Measurements from ENCODE around the gene PDCD7. TPM values are rescaled to one million over a fixed set of nuclear protein-coding genes. Genes with fewer than 3 reads are reported as not detected.
"Not testable (repeated sequence)": the region's sequence is repeated elsewhere in the genome, so short reads cannot be mapped to it uniquely, and the experiment has no call there.

PDCD7 gene
- polyA plus RNA-seq, 1 donor, result 19.5 TPM

DNA sequence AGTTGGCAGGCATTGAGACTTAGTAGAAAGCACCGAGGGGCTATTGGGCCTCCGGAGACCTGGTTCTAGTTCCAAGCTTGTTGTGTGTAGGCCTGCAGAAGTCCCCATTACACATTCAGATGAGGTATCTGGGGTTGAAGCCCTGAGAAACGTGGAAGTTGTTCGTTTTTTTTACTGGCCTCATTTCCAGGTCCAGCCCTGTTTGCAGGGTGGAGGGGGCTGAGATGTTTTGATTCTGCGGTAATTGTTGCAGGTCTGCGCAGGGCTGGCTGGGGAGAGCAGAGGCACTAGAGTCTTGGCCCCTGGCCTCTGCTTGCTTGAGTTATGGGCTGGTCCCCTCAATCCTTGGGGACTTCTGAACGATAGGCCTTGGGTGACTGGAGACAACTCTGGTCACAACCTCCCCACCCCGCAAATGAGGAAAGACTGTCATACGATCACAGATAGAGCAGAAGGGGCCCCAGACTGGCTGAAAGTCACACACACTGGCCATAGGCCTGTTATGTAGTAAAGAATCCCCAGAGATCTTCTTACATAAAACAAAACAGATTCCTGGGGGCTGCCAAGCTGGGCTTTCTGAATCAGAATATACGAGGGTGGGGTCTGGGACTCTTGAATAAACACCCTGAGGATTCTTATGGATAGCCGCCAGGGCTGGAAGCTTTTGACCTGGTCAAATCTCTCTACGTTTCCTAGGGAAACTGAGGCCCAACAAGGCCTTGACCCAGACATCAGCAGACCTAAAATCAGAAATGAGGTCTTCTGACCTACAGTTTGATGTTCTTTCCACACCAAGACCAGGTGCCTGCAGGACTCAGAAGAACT, 41.5 kb downstream of the PDCD7 start:
- no peak for DNase-seq (ENCODE audit: low read depth)

- no peak for DNase-seq (ENCODE audit: low read depth)
These were observed 44.3 kb downstream of the PDCD7 start for GRCh38 chr15:65089206-65089824.

GRCh38 chr15:65088643-65089021, 45.0 kb downstream of the PDCD7 start:
- no peak for DNase-seq (ENCODE audit: low read depth)

DNA sequence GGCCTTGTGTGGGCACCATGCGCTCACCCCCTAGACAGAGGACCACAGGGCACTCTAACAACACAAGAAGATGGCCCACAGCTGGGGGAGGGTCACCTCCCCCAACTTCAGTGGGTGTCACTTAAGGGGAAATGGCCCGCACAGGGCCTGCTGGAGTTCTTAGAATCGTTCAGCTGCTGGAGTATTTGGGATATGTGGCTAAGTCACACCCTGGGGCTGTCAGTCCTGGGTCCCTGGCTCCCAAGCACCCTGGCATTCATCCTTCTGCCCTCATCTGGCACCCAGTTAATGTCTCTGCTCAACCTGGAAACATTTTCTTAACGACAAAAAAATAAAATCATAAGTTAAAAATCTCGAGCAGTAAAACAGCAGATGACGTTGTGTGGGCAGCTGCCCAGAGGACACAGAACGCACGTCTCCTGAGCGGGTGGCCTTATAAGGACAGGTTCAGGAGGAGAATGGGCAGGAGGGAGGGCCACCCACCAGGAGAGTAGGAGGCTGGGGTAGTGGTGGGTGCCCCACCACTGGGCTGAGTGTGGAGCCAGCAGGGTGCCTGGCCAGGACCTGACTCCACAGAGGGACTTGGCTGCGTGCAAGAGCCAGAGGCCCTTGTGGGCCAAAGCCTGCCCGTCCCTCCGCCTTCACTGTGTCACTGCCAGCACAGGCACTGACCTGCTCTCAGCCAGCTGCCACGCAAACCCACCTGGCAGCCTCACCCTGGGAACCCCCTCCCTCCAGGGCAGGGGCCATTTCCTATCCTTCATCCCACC, 45.5 kb downstream of the PDCD7 start:
- DNase-seq (ENCODE audit: low read depth), result no peak

GRCh38 chr15:65087411-65087810, 46.2 kb downstream of the PDCD7 start:
- no peak for DNase-seq (ENCODE audit: low read depth)

DNA sequence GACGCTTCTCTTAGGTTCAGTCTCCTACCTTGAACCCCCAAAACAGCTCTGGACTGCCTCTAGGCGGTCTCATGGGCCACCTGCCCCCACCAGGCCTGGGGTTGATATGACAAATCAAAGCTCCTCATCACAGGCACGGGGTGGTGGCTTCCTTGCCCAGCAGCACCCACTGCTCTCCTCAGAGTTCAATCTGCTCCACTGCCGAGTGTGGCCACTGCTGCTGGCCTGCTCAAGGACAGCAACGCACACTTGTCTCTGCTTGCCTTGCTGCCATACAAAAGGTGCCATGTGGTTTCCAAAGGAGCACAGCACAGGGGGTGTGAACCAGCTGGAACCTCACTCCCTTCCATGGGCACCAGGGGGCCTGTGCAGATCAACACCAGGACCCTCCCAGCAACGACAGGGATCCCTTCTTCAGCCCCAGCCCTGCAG, 46.9 kb downstream of the PDCD7 start:
- no peak for DNase-seq (ENCODE audit: low read depth)

DNA sequence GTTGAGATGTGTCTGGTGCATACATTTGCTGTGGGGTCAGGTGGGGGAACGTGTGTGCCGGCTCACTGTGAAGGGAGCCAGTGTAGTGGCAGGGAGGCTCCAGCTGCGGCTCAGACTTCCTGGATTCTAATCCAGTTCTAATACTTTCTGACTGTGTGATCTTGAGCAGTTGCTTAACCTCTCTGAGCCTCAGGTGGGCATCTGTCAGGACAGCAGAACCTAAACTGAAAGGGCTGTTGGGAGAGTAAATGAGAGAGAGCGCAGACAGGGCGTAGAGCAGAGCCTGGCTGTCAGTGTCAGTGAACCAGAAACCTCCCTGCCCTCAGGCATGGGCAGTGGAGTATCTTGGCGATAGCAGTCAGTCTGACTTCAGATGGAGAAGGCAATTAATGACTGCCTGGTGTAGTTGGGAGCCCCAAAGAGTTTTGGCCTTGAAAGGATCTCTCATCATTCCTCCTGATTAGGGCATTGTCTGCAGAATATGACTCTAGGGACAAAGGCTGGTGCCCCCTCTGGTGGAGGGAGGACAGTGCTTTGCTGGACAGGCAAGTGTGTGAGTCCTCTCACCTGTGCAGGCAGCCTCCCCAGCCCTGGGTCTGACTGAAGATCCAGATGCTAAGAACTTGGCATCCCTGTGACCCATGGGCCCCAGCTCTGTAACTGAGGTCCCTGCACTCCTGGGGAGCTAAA, 47.5 kb downstream of the PDCD7 start:
- DNase-seq (ENCODE audit: low read depth), result no peak

DNA sequence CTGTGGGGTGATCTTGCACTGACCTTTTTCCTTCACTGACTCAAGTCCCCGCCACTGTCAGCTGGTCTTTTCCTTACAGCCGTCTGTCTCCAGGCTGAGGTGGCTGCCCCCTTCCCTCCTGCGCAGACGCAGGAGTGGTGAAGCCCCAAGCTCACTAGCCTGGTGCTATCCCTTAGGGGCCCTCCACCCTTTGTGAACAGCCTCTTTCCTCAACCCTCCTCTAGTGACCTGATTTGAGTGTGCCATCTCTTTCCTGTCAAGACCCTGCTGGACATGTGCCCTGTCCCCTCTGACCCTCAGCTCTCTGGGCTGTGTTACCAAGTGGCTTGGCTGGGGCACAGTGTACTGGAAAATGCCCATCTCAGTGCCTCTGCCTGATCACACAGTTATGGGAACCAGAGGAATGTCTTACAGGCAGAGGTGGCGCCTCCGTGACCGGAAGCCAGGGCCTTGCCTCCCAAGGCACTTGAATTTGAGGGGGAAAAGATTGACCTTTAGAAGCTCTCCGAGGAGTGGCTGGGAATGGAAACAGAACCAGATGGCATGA, 48.3 kb downstream of the PDCD7 start:
- no peak for DNase-seq (ENCODE audit: low read depth)

GRCh38 chr15:65084500-65085206, 49.0 kb downstream of the PDCD7 start:
- DNase-seq (ENCODE audit: low read depth), result no peak

- no peak for DNase-seq (ENCODE audit: low read depth)
These were observed 50.3 kb downstream of the PDCD7 start for GRCh38 chr15:65083262-65083701.

- DNase-seq (ENCODE audit: low read depth), result no peak
These were observed 51.2 kb downstream of the PDCD7 start for GRCh38 chr15:65082303-65082953.

- no peak for DNase-seq (ENCODE audit: low read depth)
These were observed 51.9 kb downstream of the PDCD7 start for GRCh38 chr15:65081758-65082157.

DNA sequence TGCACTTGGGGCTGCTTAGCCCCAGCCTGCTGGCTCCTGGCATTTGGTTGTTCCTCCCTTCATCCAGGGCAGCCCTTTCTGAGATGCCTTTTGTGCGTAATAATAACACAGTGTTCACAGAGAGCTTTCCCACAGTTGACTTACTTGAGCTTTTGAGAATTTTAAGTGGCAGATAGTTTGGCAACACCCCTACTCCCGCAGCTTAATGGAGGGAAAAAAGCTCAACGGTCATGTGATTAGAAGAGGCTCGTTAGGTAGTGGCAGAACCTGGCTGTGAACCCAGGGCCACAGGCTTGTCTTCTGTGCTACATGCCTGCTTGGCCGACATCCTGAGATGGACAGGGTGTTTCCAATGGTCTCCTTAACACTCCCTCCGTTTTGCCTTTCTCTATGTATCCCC, 52.3 kb downstream of the PDCD7 start:
- no peak for DNase-seq (ENCODE audit: low read depth)

- no peak for DNase-seq (ENCODE audit: low read depth)
These were observed 54.0 kb downstream of the PDCD7 start for GRCh38 chr15:65079580-65079979.

DNA sequence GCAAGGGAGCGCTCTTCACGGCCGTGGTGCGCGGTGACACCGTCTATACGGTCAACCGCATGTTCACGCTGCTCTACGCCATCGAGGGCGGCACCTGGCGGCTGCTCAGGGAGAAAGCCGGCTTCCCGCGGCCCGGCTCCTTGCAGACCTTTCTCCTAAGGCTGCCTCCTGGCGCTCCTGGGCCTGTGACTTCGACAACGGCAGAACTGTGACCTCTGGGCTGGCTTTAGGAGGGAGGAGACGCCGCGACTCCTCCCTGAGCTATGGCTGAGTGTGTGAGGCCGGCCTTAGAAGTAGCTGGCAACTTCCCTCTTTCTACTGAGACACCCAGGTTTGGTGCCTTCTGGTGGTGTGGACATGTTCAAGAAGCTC, 55.6 kb downstream of the PDCD7 start:
- no peak for DNase-seq (ENCODE audit: low read depth)

DNA sequence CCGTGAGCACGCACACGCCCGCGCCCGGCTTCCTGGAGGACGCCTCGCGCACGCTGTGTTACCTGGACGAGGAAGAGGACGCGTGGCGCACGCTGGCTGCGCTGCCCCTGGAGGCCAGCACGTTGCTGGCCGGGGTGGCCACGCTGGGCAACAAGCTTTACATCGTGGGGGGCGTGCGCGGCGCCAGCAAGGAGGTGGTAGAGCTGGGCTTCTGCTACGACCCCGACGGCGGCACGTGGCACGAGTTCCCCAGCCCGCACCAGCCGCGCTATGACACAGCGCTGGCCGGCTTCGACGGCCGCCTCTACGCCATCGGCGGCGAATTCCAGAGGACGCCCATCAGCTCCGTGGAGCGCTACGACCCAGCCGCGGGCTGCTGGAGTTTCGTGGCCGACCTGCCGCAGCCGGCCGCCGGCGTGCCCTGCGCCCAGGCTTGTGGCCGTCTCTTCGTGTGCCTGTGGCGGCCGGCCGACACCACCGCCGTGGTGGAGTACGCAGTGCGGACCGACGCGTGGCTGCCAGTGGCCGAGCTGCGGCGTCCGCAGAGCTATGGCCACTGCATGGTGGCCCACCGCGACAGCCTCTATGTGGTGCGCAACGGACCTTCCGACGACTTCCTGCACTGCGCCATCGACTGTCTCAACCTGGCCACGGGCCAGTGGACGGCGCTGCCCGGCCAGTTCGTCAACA, 56.2 kb downstream of the PDCD7 start:
- no peak for DNase-seq (ENCODE audit: low read depth)

- no peak for DNase-seq (ENCODE audit: low read depth)
These were observed 56.9 kb downstream of the PDCD7 start, which contains the start of gene KBTBD13 for GRCh38 chr15:65076486-65077290. Gene KBTBD13 (plus strand): TSS chr15:65076746. CDS start chr15:65076816, 70 bp downstream.

DNA sequence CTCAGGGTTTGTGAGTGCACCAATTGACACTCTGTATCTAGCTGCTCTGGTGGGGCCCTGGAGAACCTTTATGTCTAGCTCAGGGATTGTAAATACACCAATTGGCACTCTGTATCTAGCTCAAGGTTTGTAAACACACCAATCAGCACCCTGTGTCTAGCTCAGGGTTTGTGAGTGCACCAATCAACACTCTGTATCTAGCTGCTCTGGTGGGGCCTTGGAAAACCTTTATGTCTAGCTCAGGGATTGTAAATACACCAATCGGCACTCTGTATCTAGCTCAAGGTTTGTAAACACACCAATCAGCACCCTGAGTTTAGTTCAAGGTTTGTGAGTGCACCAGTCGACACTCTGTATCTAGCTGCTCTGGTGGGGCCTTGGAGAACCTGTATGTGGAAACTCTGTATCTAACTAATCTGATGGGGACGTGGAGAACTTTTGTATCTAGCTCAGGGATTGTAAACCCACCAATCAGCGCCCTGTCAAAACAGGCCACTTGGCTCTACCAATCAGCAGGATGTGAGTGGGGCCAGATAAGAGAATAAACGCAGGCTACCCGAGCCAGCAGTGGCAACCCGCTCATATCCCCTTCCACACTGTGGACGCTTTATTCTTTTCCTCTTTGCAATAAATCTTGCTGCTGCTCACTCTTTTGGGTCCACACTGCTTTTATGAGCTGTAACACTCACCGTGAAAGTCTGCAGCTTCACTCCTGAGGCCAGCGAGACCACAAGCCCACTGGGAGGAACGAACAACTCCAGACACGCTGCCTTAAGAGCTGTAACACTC, 57.8 kb downstream of the PDCD7 start:
- DNase-seq (ENCODE audit: low read depth), result not testable (repeated sequence)

Data from forelimb muscle (tissue), 1 donor.